DOHH2 (cell line): ENCODE data around the gene TRPM3.

Source experiments
- H3F3A ChIP-seq: fragments of 200-600 bp; sonication (generic), shearing (Covaris generic); 2 replicates; pipeline ENCODE4 v1.6.0; 2016; ENCODE audit warnings: antibody characterized with exemption, mild to moderate bottlenecking; ENCODE audit not compliant: control insufficient read depth, insufficient read depth
- H3K27ac ChIP-seq: fragments of 200-600 bp; sonication (generic); 2 replicates; pipeline ENCODE4 v1.5.1; 2014; ENCODE audit warnings: low read depth, mild to moderate bottlenecking, low read length, moderate library complexity
- H3K27me3 ChIP-seq: fragments of 200-600 bp; sonication (generic); 2 replicates; pipeline ENCODE4 v1.6.1; 2014; ENCODE audit warnings: mild to moderate bottlenecking, low read length, mixed read lengths; ENCODE audit not compliant: control insufficient read depth
- H3K36me3 ChIP-seq: fragments of 200-600 bp; sonication (generic); 2 replicates; pipeline ENCODE4 v1.6.1; 2014; ENCODE audit warnings: mild to moderate bottlenecking, low read length, moderate library complexity, mixed read lengths; ENCODE audit not compliant: control insufficient read depth
- H3K4me1 ChIP-seq: fragments of 200-600 bp; sonication (generic); 2 replicates; pipeline ENCODE4 v1.6.1; 2014; ENCODE audit warnings: mild to moderate bottlenecking, low read length, mixed read lengths; ENCODE audit not compliant: control insufficient read depth
- H3K4me2 ChIP-seq: fragments of 200-600 bp; sonication (generic); 2 replicates; pipeline ENCODE4 v1.6.0; 2014; ENCODE audit warnings: mild to moderate bottlenecking, low read length, moderate library complexity
- H3K4me3 ChIP-seq: fragments of 200-600 bp; sonication (generic); 2 replicates; pipeline ENCODE4 v1.5.1; 2014; ENCODE audit warnings: mild to moderate bottlenecking, low read length, mixed read lengths
- H3K79me2 ChIP-seq: fragments of 200-600 bp; sonication (generic); 2 replicates; pipeline ENCODE4 v1.6.1; 2014; ENCODE audit warnings: mild to moderate bottlenecking, low read length, mixed read lengths; ENCODE audit not compliant: control insufficient read depth
- H3K9me2 ChIP-seq: fragments of 200-600 bp; sonication (generic); replicated peaks from 2 replicates; pipeline ENCODE4 v1.6.1; 2014; ENCODE audit warnings: mild to moderate bottlenecking, low read length, mixed read lengths; ENCODE audit not compliant: control insufficient read depth
- H3K9me3 ChIP-seq: fragments of 200-600 bp; sonication (generic); 2 replicates; pipeline ENCODE4 v1.6.1; 2014; ENCODE audit warnings: antibody characterized with exemption, low read length, mixed read lengths; ENCODE audit not compliant: control insufficient read depth, insufficient read depth
- H4K20me1 ChIP-seq: fragments of 200-600 bp; sonication (generic); 2 replicates; pipeline ENCODE4 v1.6.0; 2014; ENCODE audit warnings: low read depth, mild to moderate bottlenecking, antibody characterized with exemption, low read length, moderate library complexity; ENCODE audit not compliant: control insufficient read depth, insufficient read depth
- CTCF ChIP-seq: fragments of 200-600 bp; sonication (generic); IDR thresholded peaks from one replicate; pipeline ENCODE4 v1.5.1; 2014; ENCODE audit warnings: antibody characterized with exemption, mild to moderate bottlenecking, low read depth, low read length; ENCODE audit not compliant: poor library complexity, severe bottlenecking
- EZH2phosphoT487 ChIP-seq: fragments of 200-600 bp; sonication (generic); IDR thresholded peaks from 2 replicates; pipeline ENCODE4 v1.6.1; 2017; ENCODE audit warnings: borderline replicate concordance, mild to moderate bottlenecking, antibody characterized with exemption, low read length, moderate library complexity, mixed read lengths

TRPM3 gene

DNA sequence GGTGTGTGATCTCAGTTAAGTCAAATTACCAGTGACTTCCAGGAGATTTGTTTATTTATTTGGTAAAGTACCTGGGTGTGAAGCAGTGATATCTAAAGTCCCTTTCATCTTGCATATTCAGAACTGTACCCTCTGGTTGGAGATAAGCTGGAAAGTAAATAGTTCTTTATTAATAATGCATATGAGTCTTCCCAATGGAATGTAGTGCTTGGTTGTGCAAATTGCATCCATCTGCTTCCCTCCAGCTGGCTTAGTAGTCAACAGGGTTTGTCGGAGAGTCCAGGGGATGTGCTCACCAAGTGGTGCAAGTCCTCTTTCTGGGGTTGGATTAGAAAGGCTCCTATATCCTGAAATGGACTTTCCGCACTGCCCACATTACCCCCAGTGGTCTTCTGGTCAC, 42.0 kb downstream of the TRPM3 start:
- Histone ChIP-seq H3K27me3 (no peaks in the 10 kb centered on the region), H3K27ac (no peak overlapping the region), H3K9me3 (no peaks in the 10 kb centered on the region), H3K36me3 (no peaks in the 10 kb centered on the region), H3K4me3 (no peak overlapping the region), H3K4me2 (no peak overlapping the region), H3F3A (no peaks in the 10 kb centered on the region), H3K9me2 (no peaks in the 10 kb centered on the region), H3K79me2 (no peaks in the 10 kb centered on the region), H4K20me1 (no peaks in the 10 kb centered on the region), H3K4me1 (no peaks in the 10 kb centered on the region)
- TF ChIP-seq EZH2phosphoT487 (no peak), CTCF (no peak)

DNA sequence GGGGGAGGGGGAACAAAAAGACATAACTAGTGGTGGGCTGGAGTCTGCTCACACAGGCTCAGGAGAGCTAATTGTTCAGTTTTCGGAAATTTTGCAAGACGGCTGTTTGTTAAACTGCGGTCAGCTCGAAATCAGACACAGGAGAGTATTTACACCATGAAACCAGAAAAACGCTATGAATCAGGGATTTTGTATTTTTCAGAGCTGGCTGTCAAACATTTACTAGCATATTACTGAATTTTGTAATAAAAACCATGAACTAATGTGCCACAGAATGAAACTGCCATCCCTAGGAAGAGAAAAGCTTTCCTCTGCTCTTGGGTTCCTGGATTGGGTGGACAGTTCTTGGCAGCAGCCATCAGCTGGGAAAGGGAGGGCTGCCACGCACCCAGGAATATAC, 45.3 kb downstream of the TRPM3 start:
- Histone ChIP-seq H3F3A (no peaks in the 10 kb centered on the region), H3K4me1 (no peaks in the 10 kb centered on the region), H3K79me2 (no peaks in the 10 kb centered on the region), H3K9me2 (no peaks in the 10 kb centered on the region), H3K27me3 (no peaks in the 10 kb centered on the region), H3K27ac (no peak overlapping the region), H3K9me3 (no peaks in the 10 kb centered on the region), H3K4me3 (no peak overlapping the region), H3K4me2 (no peak overlapping the region), H3K36me3 (no peaks in the 10 kb centered on the region), H4K20me1 (no peaks in the 10 kb centered on the region)
- TF ChIP-seq CTCF, result no peak
- TF ChIP-seq EZH2phosphoT487, result no peak

DNA sequence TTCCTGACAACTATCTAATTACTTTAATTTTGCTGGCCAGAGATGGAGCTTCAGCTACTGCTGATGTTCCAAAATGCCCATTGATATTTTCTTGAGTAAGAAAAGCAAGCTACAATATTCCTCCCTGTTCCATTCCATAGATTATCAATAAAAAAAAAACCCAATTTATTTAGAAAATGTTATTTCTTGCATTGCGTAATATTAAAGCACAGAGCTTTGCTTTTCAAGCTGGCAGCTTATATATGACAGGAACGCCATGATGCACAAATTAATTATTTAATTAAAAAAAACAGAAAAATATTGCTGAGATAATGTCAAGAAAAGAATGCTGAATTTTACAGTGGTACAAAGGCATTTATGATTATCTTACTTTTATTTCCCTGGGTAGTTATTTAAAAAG, 47.9 kb downstream of the TRPM3 start:
- H3K36me3 ChIP-seq, result no peaks in the 10 kb centered on the region
- no peak for TF ChIP-seq CTCF
- TF ChIP-seq EZH2phosphoT487, result no peak
- no peak overlapping the region for H3K27ac ChIP-seq
- H3K27me3 ChIP-seq, result no peaks in the 10 kb centered on the region
- no peaks in the 10 kb centered on the region for H3K79me2 ChIP-seq
- H3F3A ChIP-seq, result no peaks in the 10 kb centered on the region
- no peak overlapping the region for H3K4me2 ChIP-seq
- no peak overlapping the region for H3K4me3 ChIP-seq
- H4K20me1 ChIP-seq, result no peaks in the 10 kb centered on the region
- no peaks in the 10 kb centered on the region for H3K4me1 ChIP-seq
- no peaks in the 10 kb centered on the region for H3K9me2 ChIP-seq
- no peaks in the 10 kb centered on the region for H3K9me3 ChIP-seq

- TF ChIP-seq CTCF, result no peak
- no peak for TF ChIP-seq EZH2phosphoT487
- no peaks in the 10 kb centered on the region for H3K79me2 ChIP-seq
- H3K36me3 ChIP-seq, result no peaks in the 10 kb centered on the region
- no peaks in the 10 kb centered on the region for H3K9me3 ChIP-seq
- H3K27ac ChIP-seq, result no peak overlapping the region
- H3F3A ChIP-seq, result no peaks in the 10 kb centered on the region
- no peaks in the 10 kb centered on the region for H4K20me1 ChIP-seq
- no peaks in the 10 kb centered on the region for H3K4me1 ChIP-seq
- H3K9me2 ChIP-seq, result no peaks in the 10 kb centered on the region
- H3K27me3 ChIP-seq, result no peaks in the 10 kb centered on the region
- H3K4me2 ChIP-seq, result no peak overlapping the region
- no peak overlapping the region for H3K4me3 ChIP-seq
Observed at GRCh38 chr9:71072587-71072986, 48.8 kb downstream of the TRPM3 start.
